K562 (cell line): ENCODE data around the gene HBEGF. TPM values are rescaled to one million over a fixed set of nuclear protein-coding genes. Genes with fewer than 3 reads are reported as not detected.

Source experiments
- DACH1 ChIP-seq: fragments of 450-650 bp; IDR thresholded peaks from 2 replicates; pipeline ENCODE4 v1.6.1; 2018; ENCODE audit not compliant: partially characterized antibody
- EGR1 ChIP-seq: fragments of 450-650 bp; conservative IDR thresholded peaks from 2 replicates; pipeline ENCODE4 v1.6.1; 2017; ENCODE audit warnings: mild to moderate bottlenecking
- ELK1 ChIP-seq: sonication (generic); formaldehyde crosslinking; IDR thresholded peaks from 2 replicates; pipeline ENCODE4 v1.8.1; 2022; ENCODE audit warnings: missing genetic modification reagents
- FOXM1 ChIP-seq, 2 experiments: fragments of 450-650 bp in 1 of 2; sonication (generic) in 1 of 2; formaldehyde crosslinking in 1 of 2; IDR thresholded peaks; 2 replicates each; pipeline versions ENCODE4 v1.6.1 to v1.9.0; 2017 to 2022; ENCODE audit warnings: low read depth in 2 of 2, mild to moderate bottlenecking in 2 of 2, missing genetic modification reagents in 1 of 2, moderate library complexity in 1 of 2
- HCFC1 ChIP-seq: IDR thresholded peaks from 2 replicates; pipeline ENCODE4 v1.6.1; 2012; ENCODE audit warnings: low read depth, low read length, improper control_type of control experiment
- HMGN3 ChIP-seq: IDR thresholded peaks from 2 replicates; pipeline ENCODE4 v1.6.1; 2011; ENCODE audit warnings: borderline replicate concordance, low read depth, mild to moderate bottlenecking, mixed read lengths, low read length; ENCODE audit not compliant: insufficient read length; ENCODE audit errors: extremely low read depth
- MLLT1 ChIP-seq, 2 experiments: fragments of 450-650 bp; IDR thresholded peaks; 2 replicates each; pipeline ENCODE4 v1.6.1; 2016
- MNT ChIP-seq, 2 experiments: fragments of 450-650 bp; conservative IDR thresholded peaks; 2 replicates each; pipeline ENCODE4 v1.6.1; 2017; ENCODE audit warnings: mild to moderate bottlenecking in 2 of 2, moderate library complexity in 2 of 2
- NCOR1 ChIP-seq: fragments of 450-650 bp; IDR thresholded peaks from 2 replicates; pipeline ENCODE4 v1.6.1; 2016; ENCODE audit warnings: mild to moderate bottlenecking, moderate library complexity
- PBX2 ChIP-seq, 2 experiments: IDR thresholded peaks in 1 of 2; conservative IDR thresholded peaks in 1 of 2; 2 replicates each; pipeline ENCODE4 v1.6.1; 2016; ENCODE audit warnings: low read depth in 2 of 2, mild to moderate bottlenecking in 1 of 2, missing compliant biosample characterization in 1 of 2, missing genetic modification characterization in 1 of 2, moderate library complexity in 1 of 2
- UBTF ChIP-seq, 2 experiments: IDR thresholded peaks; 2 replicates each; pipeline ENCODE4 v1.6.1; 2012; ENCODE audit warnings: improper control_type of control experiment in 2 of 2, low read depth in 2 of 2, low read length in 2 of 2, borderline replicate concordance in 1 of 2
- ZNF518B ChIP-seq: fragments of 250-450 bp; sonication (Bioruptor Pico); IDR thresholded peaks from 2 replicates; pipeline ENCODE4 v1.5.0; 2021; ENCODE audit warnings: mild to moderate bottlenecking, moderate library complexity
- ZNF551 ChIP-seq: fragments of 250-450 bp; sonication (Bioruptor Pico); IDR thresholded peaks from 2 replicates; pipeline ENCODE4 v1.5.0; 2021; ENCODE audit warnings: mild to moderate bottlenecking, moderate library complexity
- polyA plus RNA-seq, 8 experiments: library from polyadenylated mRNA; depleted of rRNA in 4 of 8; stranded (reverse) in 5 of 8; unstranded in 3 of 8; fragments of >200 nt; fragmentation: Nextera tagmentation in 2 of 8; fragmentation: Illumina TruSeq in 1 of 8; extraction: Ambion mirVana in 2 of 8; extraction: Trizol in 1 of 8; gene quantifications; 2 replicates each; pipeline versions ENCODE4 v1.2.1 to v1.2.3, GENCODE V29; 2011 to 2014; ENCODE audit warnings: inconsistent platforms in 1 of 8, missing spikeins in 1 of 8
- total RNA-seq, 7 experiments: library from RNA; depleted of rRNA in 6 of 7; stranded (reverse); fragments of >200 nt in 6 of 7; fragmentation: Illumina TruSeq in 2 of 7; extraction: Trizol in 2 of 7; gene quantifications; 2 replicates each; pipeline versions ENCODE4 v1.2.1 to v1.2.3, GENCODE V29; 2011 to 2021; ENCODE audit warnings: low replicate concordance in 1 of 7

HBEGF gene
- total and polyA plus RNA-seq, 9 of the 15 experiments (the other 6 are each of a cell fraction or from before 2014, with no cell fraction given) = 0.11 to 1.1 (median 0.60) TPM

GRCh38 chr5:140311011-140311467 lies 35.4 kb downstream of the HBEGF start (continued):
- no peak for TF ChIP-seq ZNF518B
- no peak for TF ChIP-seq ELK1
- TF ChIP-seq HMGN3 = no peak
- no peak for TF ChIP-seq UBTF (IDR thresholded peaks at IDR 0.05; ENCODE audit: borderline replicate concordance in 1 of 2, low read depth in 2 of 2, low read length in 2 of 2)
- TF ChIP-seq NCOR1 = no peak
- no peak for TF ChIP-seq MNT (conservative IDR thresholded peaks at IDR 0.05)
- TF ChIP-seq ZNF551 = no peak
- peak; percentile 23; the same call in 1 of the 2 replicates for TF ChIP-seq FOXM1 (IDR thresholded peaks at IDR 0.05; ENCODE audit: low read depth)
- no peak for TF ChIP-seq FOXM1 (CRISPR knock-in tag; IDR thresholded peaks at IDR 0.05; ENCODE audit: low read depth)
- no peak for TF ChIP-seq MLLT1 (IDR thresholded peaks at IDR 0.05)
- no peak for TF ChIP-seq HCFC1
- no peak for TF ChIP-seq PBX2 (CRISPR knock-in tag; IDR thresholded peaks at IDR 0.05; ENCODE audit: low read depth)
- no peak for TF ChIP-seq PBX2 (tag; conservative IDR thresholded peaks at IDR 0.05; ENCODE audit: low read depth)
- TF ChIP-seq DACH1 = no peak
- no peak for TF ChIP-seq EGR1
